ENCODE data around the gene PEDS1.

DNA sequence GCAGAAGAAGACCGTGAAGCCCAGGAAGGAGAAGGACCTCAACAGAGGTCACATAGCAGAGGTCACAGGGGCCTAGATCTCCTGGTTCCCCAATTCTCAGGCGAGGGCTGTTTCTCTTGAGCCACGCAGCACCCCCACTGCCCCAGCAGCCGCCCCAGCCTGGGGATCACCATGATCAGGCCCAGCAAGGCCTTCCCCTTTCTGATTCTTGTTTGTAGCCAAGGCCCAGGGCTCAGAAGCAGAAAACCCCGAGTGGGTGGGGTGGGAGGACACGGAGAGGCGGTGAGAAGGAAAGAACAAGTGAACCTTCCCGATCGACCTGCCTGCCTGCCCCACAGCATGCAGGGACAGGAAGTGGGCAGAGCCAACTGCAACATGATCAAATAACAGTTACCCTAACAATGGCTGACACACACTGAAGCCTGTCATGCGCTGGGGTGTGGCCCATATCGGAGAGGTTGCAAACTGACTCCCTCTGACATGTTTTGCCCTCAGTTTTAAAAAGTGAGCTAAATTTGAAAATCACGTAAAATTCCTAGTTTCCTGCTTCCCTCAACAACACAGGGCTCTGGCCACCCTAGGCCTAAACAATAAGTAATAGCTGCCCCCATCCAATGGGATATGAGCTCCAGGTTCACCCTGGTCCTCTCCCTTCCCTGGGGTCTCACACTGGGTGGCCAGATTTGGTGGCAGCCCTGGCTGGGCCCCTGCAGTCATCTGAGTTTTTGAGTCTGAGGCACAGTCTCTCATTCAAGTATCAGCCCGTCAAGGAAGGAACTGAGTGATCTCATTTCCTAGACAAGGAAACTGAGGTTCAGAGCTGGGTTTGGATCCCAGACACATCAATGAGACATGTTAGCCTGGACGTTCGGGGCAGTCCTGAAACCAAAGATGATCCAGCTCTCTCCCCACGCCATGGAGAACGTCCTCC is 6.5 kb downstream of the PEDS1 start:
- TF ChIP-seq, protein P1, sequence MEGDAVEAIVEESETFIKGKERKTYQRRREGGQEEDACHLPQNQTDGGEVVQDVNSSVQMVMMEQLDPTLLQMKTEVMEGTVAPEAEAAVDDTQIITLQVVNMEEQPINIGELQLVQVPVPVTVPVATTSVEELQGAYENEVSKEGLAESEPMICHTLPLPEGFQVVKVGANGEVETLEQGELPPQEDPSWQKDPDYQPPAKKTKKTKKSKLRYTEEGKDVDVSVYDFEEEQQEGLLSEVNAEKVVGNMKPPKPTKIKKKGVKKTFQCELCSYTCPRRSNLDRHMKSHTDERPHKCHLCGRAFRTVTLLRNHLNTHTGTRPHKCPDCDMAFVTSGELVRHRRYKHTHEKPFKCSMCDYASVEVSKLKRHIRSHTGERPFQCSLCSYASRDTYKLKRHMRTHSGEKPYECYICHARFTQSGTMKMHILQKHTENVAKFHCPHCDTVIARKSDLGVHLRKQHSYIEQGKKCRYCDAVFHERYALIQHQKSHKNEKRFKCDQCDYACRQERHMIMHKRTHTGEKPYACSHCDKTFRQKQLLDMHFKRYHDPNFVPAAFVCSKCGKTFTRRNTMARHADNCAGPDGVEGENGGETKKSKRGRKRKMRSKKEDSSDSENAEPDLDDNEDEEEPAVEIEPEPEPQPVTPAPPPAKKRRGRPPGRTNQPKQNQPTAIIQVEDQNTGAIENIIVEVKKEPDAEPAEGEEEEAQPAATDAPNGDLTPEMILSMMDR (IDR thresholded peaks at IDR 0.05; ENCODE audit: low read length), result no peak
- no peak for TF ChIP-seq EZH2 (IDR thresholded peaks at IDR 0.05; ENCODE audit: borderline replicate concordance, low read length)

Measured in OCI-LY1 (cell line).